ENCODE measurements around the gene NCKAP5. TPM values are rescaled to one million over a fixed set of nuclear protein-coding genes. Genes with fewer than 3 reads are reported as not detected.

Gene NCKAP5
- total and polyA plus RNA-seq, 9 of the 15 experiments (the other 6 are each of a cell fraction or from before 2014, with no cell fraction given): not detected

- TF ChIP-seq NFRKB (IDR thresholded peaks at IDR 0.05; ENCODE audit: low read depth) (no peak), ATF3 (IDR thresholded peaks at IDR 0.05) (no peak), ATF3 (CRISPR knock-in tag; conservative IDR thresholded peaks at IDR 0.05) (no peak)
Measured at GRCh38 chr2:132863961-132864360, 704.3 kb downstream of the NCKAP5 start (continued).

DNA sequence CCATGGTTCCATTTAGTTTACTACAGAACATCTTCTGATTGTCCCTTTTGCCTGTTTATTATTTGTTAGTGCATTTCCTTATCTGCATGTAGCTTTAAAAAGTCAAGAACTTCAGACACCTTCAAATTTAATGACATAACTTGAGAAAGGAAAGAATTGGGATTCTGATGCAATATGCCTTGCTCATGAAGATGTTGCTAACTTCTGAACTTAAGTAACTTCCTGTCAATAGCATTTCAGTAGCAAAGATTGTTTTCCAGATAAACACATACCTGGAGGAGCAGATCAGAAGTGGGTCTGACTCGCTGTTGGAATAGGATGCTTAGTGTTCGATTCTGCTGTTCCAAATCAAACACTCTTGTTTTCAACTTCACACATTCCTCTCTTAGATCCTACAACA lies 708.0 kb downstream of the NCKAP5 start:
- H3K27me3 ChIP-seq (ENCODE audit: control insufficient read depth in 2 of 2, insufficient read depth in 2 of 2, low read length in 2 of 2): no peaks in the 10 kb centered on the region
- no peak for TF ChIP-seq ZNF609 (CRISPR knock-in tag; IDR thresholded peaks at IDR 0.05; ENCODE audit: borderline replicate concordance)
- TF ChIP-seq SIN3A (IDR thresholded peaks at IDR 0.05; ENCODE audit: borderline replicate concordance in 2 of 2, control insufficient read depth in 1 of 2, low read depth in 2 of 2, low read length in 2 of 2): no peak
- TF ChIP-seq MYNN (IDR thresholded peaks at IDR 0.05): no peak
- no peak for TF ChIP-seq MYNN (CRISPR knock-in tag; IDR thresholded peaks at IDR 0.05)
- H3K27ac ChIP-seq (ENCODE audit: extremely low read depth, low read depth, low read length): no peak overlapping the region
- no peaks in the 10 kb centered on the region for H3K9me3 ChIP-seq (replicated peaks; ENCODE audit: control insufficient read depth, insufficient read depth, low read depth, low read length)
- FAIRE-seq (no peak), ATAC-seq (no peak), DNase-seq (ENCODE audit: extremely low read depth in 1 of 4, low spot score in 3 of 4) (no peak)
- no peak overlapping the region for H3K4me3 ChIP-seq
- in situ Hi-C loops (cut with MboI) (no loop called here), intact Hi-C loops (cut with micrococcal nuclease) (no loop called here)
- CTCF ChIA-PET (ENCODE audit: low intra/inter-chr PET ratio): no interaction called here
- H3K9me1 ChIP-seq (ENCODE audit: control insufficient read depth, insufficient read depth, low read length): no peaks in the 10 kb centered on the region
- H3K36me3 ChIP-seq (ENCODE audit: control insufficient read depth, insufficient read depth, low read length): no peaks in the 10 kb centered on the region
- no TSS peak for BruUV-seq (replicated peaks)
- POLR2A ChIA-PET: interaction anchor here (0.6 to 1.7 kb wide), 2 partner anchors 11 to 77 kb away, joined by 3 read pairs; no protein-coding TSS in a partner anchor
- H3K9ac ChIP-seq (ENCODE audit: insufficient read depth in 1 of 2, low read depth in 2 of 2, low read length in 2 of 2): no peak overlapping the region
- no peaks in the 10 kb centered on the region for H4K20me1 ChIP-seq (replicated peaks; ENCODE audit: control insufficient read depth, insufficient read depth, low read length)
- no peaks in the 10 kb centered on the region for H3K4me1 ChIP-seq (replicated peaks in 1 of 2; ENCODE audit: control insufficient read depth in 2 of 2, insufficient read depth in 2 of 2, low read length in 2 of 2)
- H3K79me2 ChIP-seq (ENCODE audit: control insufficient read depth, insufficient read depth, low read length): no peaks in the 10 kb centered on the region
- H2AFZ ChIP-seq (ENCODE audit: low read depth, low read length): no peak overlapping the region
- H3K4me2 ChIP-seq (ENCODE audit: insufficient read depth, low read length): no peak overlapping the region
- WGBS (ENCODE audit: insufficient coverage, low coverage, missing lambda C conversion rate): 3% methylated on average over 2 of the region's 2 CpGs

All from K562 (cell line).